ENCODE data around the gene DLX3.

Gene DLX3

GRCh38 chr17:50022463-50023130 is 27.6 kb upstream of the DLX3 start:
- DNase-seq, result no peak

- no peak for DNase-seq
These were observed 26.8 kb upstream of the DLX3 start for GRCh38 chr17:50021681-50022370.

GRCh38 chr17:50020841-50021599 is 26.0 kb upstream of the DLX3 start:
- no peak for DNase-seq

- DNase-seq, result no peak
These were observed 23.9 kb upstream of the DLX3 start for GRCh38 chr17:50018909-50019308.

GRCh38 chr17:50015146-50015545 is 20.1 kb upstream of the DLX3 start:
- no peak for DNase-seq

GRCh38 chr17:50014471-50015088 is 19.6 kb upstream of the DLX3 start:
- no peak for DNase-seq

GRCh38 chr17:50013079-50013478 is 18.1 kb upstream of the DLX3 start:
- no peak for DNase-seq

GRCh38 chr17:50009282-50009681 is 14.3 kb upstream of the DLX3 start:
- no peak for DNase-seq

GRCh38 chr17:50003911-50004310 is 8.9 kb upstream of the DLX3 start:
- DNase-seq, result no peak

- DNase-seq, result no peak
These were observed 4.0 kb upstream of the DLX3 start for GRCh38 chr17:49998836-49999511.

GRCh38 chr17:49997773-49998703 is 3.0 kb upstream of the DLX3 start:
- DNase-seq, result peak; percentile 96

GRCh38 chr17:49997301-49997650 is 2.3 kb upstream of the DLX3 start:
- no peak for DNase-seq

GRCh38 chr17:49996495-49997300 is 1.7 kb upstream of the DLX3 start:
- DNase-seq, result peak; percentile 71

GRCh38 chr17:49996121-49996494 is 1.1 kb upstream of the DLX3 start:
- no peak for DNase-seq

- peak; percentile 59 for DNase-seq
These were observed 654 bp downstream of the DLX3 start for GRCh38 chr17:49994085-49995054.

GRCh38 chr17:49993423-49994060 is 1.5 kb downstream of the DLX3 start:
- DNase-seq, result peak; percentile 80

GRCh38 chr17:49992933-49993422 is 2.0 kb downstream of the DLX3 start:
- DNase-seq, result no peak

- no peak for DNase-seq
These were observed 2.7 kb downstream of the DLX3 start for GRCh38 chr17:49992191-49992932.

Measured in DMS53 (cell line).